GM23338 (cell line): ENCODE measurements around the gene CACNA1H.
"Not testable (repeated sequence)": the region's sequence is repeated elsewhere in the genome, so short reads cannot be mapped to it uniquely, and the experiment has no call there.

ENCODE experiments used
- CREB1 ChIP-seq: fragments of 250-450 bp; sonication (Bioruptor Pico); IDR thresholded peaks from 2 replicates; pipeline ENCODE4 v1.5.0; 2020; ENCODE audit warnings: low read depth, mild to moderate bottlenecking, moderate library complexity
- EZH2 ChIP-seq: fragments of 200-600 bp; sonication (generic); IDR thresholded peaks from one replicate; pipeline ENCODE4 v1.8.0; 2017; ENCODE audit warnings: antibody characterized with exemption, mild to moderate bottlenecking, low read depth; ENCODE audit not compliant: unreplicated experiment
- EZH2phosphoT487 ChIP-seq: fragments of 200-600 bp; sonication (generic); IDR thresholded peaks from one replicate; pipeline ENCODE4 v1.8.1; 2018; ENCODE audit warnings: antibody characterized with exemption; ENCODE audit not compliant: unreplicated experiment
- JUNB ChIP-seq: IDR thresholded peaks from one replicate; pipeline ENCODE4 v1.6.1; 2016; ENCODE audit warnings: antibody characterized with exemption; ENCODE audit not compliant: unreplicated experiment
- NANOG ChIP-seq: IDR thresholded peaks from 2 replicates; pipeline ENCODE4 v1.6.1; 2016; ENCODE audit warnings: antibody characterized with exemption, borderline replicate concordance
- POLR2AphosphoS5 ChIP-seq: IDR thresholded peaks from 2 replicates; pipeline ENCODE4 v1.6.1; 2016; ENCODE audit warnings: antibody characterized with exemption, low read depth
- ZNF331 ChIP-seq: fragments of 250-450 bp; sonication (Bioruptor Pico); IDR thresholded peaks from 2 replicates; pipeline ENCODE4 v1.5.0; 2020; ENCODE audit warnings: low read depth, mild to moderate bottlenecking, moderate library complexity
- TF ChIP-seq, protein P1 (sequence below), 2 experiments: fragments of 200-600 bp in 1 of 2; sonication (generic) in 1 of 2; conservative IDR thresholded peaks; 2 replicates each; pipeline versions ENCODE4 v1.5.1 to v1.6.1; 2016 to 2017; ENCODE audit warnings: antibody characterized with exemption in 2 of 2, low read depth in 2 of 2, mild to moderate bottlenecking in 2 of 2, moderate library complexity in 1 of 2
- TF ChIP-seq, protein P2 (sequence below): IDR thresholded peaks from 2 replicates; pipeline ENCODE4 v1.6.1; 2016; ENCODE audit warnings: antibody characterized with exemption
- TF ChIP-seq, protein P3 (sequence below): IDR thresholded peaks from one replicate; pipeline ENCODE4 v1.6.1; 2018; ENCODE audit warnings: antibody characterized with exemption; ENCODE audit not compliant: unreplicated experiment

DNA sequence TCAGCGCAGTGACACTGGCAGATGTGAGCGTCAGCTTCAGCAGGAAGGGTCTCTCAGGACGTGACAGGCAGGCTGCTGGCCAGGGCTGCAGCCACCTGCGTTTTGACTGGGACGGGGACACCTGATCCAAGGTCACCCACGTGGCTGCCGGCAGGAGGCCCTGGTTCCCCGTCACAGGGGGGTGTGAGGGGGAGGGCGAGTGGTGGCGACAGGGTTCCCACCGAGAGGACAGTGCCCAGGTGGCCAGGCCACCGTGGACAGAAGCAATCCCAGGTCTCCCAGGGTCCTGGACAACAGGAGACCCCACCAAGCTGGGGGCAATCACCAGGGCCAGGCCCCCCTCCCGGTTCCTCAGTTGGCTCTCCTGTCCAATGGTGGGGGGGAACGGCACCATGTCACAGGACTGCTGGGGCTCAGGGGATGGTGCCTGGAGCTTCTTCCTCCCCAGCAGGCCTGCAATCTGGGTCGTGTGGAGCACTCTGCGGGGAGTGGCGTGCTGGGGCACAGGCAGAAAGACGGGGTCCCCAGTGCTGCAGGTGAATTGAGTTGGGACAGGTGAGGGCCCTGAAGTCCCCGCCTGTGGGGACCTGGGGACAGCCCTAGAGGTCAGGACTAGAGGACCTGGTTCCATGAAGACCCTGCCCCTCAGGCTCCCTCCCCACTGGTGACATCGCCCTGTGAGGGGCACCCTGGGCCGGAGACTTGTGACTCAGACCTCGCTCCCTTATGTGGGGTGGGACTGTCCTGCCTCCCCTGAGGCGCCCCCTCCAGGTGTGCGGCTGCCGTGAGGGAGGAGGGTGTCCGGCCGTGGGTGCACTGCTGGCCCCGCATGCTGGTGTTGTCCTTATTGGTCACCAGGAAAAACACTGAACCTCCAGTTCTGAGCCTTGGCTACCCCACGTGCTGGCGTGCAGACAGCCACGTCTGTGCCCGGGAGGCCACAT lies 91.3 kb downstream of the CACNA1H start:
- TF ChIP-seq, protein P1, sequence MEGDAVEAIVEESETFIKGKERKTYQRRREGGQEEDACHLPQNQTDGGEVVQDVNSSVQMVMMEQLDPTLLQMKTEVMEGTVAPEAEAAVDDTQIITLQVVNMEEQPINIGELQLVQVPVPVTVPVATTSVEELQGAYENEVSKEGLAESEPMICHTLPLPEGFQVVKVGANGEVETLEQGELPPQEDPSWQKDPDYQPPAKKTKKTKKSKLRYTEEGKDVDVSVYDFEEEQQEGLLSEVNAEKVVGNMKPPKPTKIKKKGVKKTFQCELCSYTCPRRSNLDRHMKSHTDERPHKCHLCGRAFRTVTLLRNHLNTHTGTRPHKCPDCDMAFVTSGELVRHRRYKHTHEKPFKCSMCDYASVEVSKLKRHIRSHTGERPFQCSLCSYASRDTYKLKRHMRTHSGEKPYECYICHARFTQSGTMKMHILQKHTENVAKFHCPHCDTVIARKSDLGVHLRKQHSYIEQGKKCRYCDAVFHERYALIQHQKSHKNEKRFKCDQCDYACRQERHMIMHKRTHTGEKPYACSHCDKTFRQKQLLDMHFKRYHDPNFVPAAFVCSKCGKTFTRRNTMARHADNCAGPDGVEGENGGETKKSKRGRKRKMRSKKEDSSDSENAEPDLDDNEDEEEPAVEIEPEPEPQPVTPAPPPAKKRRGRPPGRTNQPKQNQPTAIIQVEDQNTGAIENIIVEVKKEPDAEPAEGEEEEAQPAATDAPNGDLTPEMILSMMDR (conservative IDR thresholded peaks at IDR 0.05; ENCODE audit: low read depth in 2 of 2) = not testable (repeated sequence)
- TF ChIP-seq, protein P2, sequence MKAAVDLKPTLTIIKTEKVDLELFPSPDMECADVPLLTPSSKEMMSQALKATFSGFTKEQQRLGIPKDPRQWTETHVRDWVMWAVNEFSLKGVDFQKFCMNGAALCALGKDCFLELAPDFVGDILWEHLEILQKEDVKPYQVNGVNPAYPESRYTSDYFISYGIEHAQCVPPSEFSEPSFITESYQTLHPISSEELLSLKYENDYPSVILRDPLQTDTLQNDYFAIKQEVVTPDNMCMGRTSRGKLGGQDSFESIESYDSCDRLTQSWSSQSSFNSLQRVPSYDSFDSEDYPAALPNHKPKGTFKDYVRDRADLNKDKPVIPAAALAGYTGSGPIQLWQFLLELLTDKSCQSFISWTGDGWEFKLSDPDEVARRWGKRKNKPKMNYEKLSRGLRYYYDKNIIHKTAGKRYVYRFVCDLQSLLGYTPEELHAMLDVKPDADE = not testable (repeated sequence)
- not testable (repeated sequence) for TF ChIP-seq ZNF331 (CRISPR knock-in tag); EZH2; POLR2AphosphoS5; EZH2phosphoT487; NANOG; JUNB; CREB1
- TF ChIP-seq, protein P3, sequence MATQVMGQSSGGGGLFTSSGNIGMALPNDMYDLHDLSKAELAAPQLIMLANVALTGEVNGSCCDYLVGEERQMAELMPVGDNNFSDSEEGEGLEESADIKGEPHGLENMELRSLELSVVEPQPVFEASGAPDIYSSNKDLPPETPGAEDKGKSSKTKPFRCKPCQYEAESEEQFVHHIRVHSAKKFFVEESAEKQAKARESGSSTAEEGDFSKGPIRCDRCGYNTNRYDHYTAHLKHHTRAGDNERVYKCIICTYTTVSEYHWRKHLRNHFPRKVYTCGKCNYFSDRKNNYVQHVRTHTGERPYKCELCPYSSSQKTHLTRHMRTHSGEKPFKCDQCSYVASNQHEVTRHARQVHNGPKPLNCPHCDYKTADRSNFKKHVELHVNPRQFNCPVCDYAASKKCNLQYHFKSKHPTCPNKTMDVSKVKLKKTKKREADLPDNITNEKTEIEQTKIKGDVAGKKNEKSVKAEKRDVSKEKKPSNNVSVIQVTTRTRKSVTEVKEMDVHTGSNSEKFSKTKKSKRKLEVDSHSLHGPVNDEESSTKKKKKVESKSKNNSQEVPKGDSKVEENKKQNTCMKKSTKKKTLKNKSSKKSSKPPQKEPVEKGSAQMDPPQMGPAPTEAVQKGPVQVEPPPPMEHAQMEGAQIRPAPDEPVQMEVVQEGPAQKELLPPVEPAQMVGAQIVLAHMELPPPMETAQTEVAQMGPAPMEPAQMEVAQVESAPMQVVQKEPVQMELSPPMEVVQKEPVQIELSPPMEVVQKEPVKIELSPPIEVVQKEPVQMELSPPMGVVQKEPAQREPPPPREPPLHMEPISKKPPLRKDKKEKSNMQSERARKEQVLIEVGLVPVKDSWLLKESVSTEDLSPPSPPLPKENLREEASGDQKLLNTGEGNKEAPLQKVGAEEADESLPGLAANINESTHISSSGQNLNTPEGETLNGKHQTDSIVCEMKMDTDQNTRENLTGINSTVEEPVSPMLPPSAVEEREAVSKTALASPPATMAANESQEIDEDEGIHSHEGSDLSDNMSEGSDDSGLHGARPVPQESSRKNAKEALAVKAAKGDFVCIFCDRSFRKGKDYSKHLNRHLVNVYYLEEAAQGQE = not testable (repeated sequence)
